VCaP (cell line): Measurements from ENCODE around the gene SEMA3G.
A peak's percentile ranks its signal among the peaks of the same experiment; 100 is the strongest.

Experiments used
- H3K27ac ChIP-seq: fragments of 450-650 bp; 2 replicates; pipeline ENCODE4 v1.5.1; 2017
- CTCF ChIP-seq: fragments of 450-650 bp; conservative IDR thresholded peaks from 2 replicates; pipeline ENCODE4 v1.5.1; 2017; ENCODE audit warnings: mild to moderate bottlenecking, moderate library complexity

SEMA3G gene

DNA sequence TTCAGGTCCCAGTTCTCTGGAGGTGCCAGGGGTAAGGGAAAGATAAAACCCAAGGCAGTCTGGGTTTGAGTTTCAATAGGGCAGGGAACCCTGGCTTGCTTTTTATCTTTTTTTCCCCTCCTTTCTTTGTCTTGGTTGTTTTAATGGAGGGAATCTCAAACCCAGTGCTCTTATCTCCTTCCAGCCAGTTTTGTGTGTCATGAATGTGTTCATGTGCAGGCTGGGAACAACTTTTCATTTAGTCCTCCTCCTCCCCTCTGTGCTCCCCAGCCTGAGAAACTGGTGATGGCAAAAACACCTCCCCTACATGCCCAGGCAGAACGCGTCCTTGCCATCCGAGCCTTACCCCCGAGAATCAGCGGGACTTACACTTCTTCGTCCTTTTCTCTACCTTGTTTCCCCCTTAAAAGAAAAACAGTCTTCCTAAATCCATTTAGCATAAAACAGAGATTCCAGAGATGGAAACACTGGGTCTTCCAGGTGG is 10.9 kb downstream of the SEMA3G start:
- no peak overlapping the region for H3K27ac ChIP-seq
- TF ChIP-seq CTCF, result no peak

DNA sequence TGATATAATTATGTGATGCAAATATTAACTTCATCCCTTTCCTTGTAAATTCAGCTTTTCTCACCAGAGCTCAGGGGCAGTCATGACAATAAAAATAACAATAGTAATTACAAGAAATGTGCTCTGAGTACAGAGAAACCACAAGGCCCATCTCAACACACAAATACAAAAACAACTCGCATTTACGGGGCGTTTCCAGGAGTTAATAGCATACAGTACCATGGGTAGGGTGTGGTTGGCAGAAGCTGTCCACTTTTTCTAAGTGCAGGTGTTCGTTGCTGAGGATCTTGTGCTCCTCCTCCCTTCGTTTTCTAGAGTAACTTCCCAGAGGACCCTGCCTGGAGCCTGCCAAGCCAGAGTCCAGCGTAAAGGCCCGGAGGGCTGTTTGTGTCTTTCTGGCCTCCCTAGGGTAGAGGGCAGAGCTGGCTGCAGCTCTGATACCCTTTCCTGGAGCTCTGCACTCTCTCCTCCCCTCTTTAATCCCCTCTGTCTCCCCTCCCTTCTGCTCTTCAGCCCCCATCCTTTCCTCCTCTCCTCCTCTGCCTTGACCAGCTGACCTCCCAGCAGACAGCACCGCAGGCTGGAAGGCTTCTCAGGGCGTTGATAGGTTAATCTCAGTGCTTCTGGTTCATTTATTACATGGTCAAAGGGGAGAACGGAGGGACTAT is 11.4 kb downstream of the SEMA3G start:
- H3K27ac ChIP-seq, result no peak overlapping the region
- no peak for TF ChIP-seq CTCF

- peak overlapping the region; percentile 8; the same call in 1 of the 2 replicates for H3K27ac ChIP-seq
- TF ChIP-seq CTCF, result no peak
These were observed 12.2 kb downstream of the SEMA3G start for GRCh38 chr3:52432691-52433141.

DNA sequence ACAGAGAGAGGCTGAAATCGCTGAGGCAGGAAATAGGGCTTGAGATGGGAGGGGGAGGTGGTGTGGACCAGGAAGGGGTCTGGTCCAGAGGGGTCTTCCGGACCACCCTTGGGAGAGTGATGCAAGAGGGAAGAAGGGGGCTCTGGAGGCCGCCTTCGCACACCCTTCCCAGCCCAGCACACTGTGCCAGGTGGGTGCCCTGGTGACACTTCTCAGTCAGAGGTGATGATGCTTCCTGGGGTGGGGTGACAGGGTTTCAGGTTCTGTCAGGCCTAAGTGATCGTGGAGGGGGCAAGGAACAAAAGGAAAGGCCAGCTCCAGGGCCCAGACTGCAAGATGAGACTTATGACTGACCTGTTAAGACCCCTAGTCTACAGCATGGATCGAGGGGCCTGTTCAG is 12.7 kb downstream of the SEMA3G start:
- no peak for TF ChIP-seq CTCF
- peak overlapping the region; percentile 8; the same call in 1 of the 2 replicates for H3K27ac ChIP-seq

DNA sequence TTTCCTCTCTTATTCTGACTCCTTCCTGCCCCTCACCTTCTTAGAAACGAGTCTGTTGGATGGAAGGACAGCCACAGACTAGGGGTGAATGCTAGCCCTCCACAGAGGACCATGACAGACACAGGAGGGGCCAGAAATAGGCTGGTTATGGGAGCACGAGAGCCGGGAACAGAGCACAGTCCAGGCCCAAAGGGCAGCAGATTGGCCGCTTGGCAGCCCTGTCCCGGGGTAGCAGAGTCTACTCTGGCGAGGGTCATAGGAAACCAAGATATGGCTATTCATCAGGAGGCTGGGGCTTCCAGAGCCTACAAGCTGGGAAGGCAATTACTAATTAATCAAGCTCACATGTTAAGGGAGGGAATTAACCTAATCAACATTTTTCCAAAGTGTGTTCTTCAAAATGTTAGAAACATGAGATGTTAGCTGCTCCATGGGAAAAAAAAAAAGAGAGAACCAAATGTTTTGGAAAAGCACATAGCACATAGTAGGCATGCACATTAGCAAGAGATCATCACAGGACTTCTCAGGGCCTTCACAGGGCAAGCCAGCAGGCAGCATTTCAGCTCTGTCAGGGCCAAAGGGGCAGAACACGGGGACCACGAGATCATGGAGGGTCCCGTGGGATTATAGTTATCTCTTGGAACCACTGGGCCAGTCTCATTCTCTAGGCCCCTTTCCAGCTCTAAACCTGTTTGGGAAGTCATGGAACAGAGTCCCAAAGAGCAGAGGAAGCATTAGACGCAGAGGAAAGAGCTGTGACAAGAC is 13.3 kb downstream of the SEMA3G start:
- peak overlapping the region; percentile 8; the same call in 1 of the 2 replicates for H3K27ac ChIP-seq
- TF ChIP-seq CTCF, result no peak

- no peak overlapping the region for H3K27ac ChIP-seq
- no peak for TF ChIP-seq CTCF
These were observed 14.5 kb downstream of the SEMA3G start for GRCh38 chr3:52430416-52430810.

- no peak for TF ChIP-seq CTCF
These were observed 15.0 kb downstream of the SEMA3G start for GRCh38 chr3:52429779-52430415.

More at GRCh38 chr3:52429779-52430415, 15.0 kb downstream of the SEMA3G start:
- no peak overlapping the region for H3K27ac ChIP-seq
